Measurements from ENCODE around the gene LARGE1.

The LARGE1 gene

GRCh38 chr22:33853200-33854097 is 66.8 kb downstream of the LARGE1 start:
- peak; percentile 47 for DNase-seq

GRCh38 chr22:33851821-33852384 is 68.4 kb downstream of the LARGE1 start:
- no peak for DNase-seq

GRCh38 chr22:33851240-33851639 is 69.0 kb downstream of the LARGE1 start:
- no peak for DNase-seq

GRCh38 chr22:33850724-33851123 is 69.6 kb downstream of the LARGE1 start:
- no peak for DNase-seq

- no peak for DNase-seq
These were observed 70.1 kb downstream of the LARGE1 start for GRCh38 chr22:33850193-33850592.

DNA sequence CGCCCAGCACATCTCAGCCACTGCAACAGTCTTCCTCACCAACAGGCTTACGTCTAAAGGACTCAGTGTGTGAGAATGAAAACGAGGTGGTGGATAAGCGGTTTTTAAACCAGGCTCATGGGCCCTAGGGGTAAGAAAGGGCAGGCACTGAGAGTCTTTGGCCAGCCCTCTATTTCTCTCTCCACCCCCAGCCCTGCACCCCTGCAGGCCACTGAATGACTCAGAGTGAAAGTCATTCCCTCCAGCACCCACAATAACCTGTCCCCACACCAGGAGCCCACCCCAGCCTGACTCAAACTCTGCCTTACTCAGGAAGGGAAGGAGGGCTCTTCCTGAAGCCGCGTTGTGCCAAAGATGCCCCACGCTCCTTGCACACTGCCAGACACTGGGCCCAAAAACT is 72.0 kb downstream of the LARGE1 start:
- DNase-seq = no peak

GRCh38 chr22:33844273-33844672 is 76.0 kb downstream of the LARGE1 start:
- no peak for DNase-seq

GRCh38 chr22:33842421-33843094 is 77.7 kb downstream of the LARGE1 start:
- DNase-seq = no peak

DNA sequence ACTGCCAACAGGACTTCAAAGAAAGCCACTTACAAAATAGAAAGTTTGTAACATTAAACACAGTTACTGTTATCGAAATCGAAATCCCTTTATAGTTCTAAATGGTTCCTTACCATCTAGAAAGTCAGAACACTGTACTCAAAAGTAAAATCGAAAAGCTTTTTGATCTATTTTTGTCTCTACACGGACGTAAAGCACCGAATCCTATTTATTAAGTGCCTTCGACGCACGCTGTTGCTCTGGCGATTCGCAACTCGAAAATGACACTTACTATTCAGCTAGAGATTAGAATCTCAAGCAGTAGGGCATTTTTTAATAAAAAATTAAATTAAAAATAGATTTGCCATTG is 78.3 kb downstream of the LARGE1 start:
- DNase-seq = no peak

- DNase-seq = no peak
These were observed 78.8 kb downstream of the LARGE1 start for GRCh38 chr22:33841281-33842005.

GRCh38 chr22:33838644-33839043 is 81.6 kb downstream of the LARGE1 start:
- DNase-seq = no peak

DNA sequence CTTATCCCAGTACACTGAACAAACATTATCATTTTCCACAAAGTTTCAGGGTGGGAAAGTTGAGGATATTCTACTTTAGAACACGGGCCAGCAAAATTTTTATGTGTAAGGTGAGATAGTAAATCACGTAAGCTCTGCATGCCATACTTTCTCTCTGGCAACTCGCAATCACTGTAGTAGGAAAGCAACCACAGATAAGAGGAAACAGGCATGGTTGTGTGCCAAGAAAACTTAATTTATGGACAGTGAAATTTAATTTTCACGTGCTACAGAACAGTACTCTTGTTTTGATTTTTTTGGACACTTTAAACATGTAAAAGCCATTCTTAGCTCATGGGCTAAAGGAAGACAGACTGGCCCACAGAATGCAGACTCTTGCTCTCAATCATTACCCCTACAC is 82.5 kb downstream of the LARGE1 start:
- no peak for DNase-seq

DNA sequence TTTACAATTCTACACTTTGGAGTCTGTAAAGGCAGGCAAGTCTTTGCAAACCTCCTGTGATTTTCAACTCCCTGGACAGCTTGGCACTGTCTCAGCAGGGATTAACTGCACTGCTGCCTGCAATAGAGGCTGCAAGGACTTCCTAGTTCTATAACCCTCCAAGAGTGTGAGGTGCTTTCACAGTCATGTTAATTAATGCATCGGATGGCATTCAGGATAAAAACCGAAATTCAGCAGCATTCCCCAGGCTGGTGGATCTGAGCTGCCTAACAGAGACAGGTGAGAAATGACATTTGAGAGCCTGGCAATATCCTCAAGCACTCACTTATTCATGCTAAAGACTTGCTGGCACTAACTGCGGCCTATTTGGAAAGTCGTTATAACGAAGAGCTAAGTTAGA is 85.0 kb downstream of the LARGE1 start:
- no peak for DNase-seq

DNA sequence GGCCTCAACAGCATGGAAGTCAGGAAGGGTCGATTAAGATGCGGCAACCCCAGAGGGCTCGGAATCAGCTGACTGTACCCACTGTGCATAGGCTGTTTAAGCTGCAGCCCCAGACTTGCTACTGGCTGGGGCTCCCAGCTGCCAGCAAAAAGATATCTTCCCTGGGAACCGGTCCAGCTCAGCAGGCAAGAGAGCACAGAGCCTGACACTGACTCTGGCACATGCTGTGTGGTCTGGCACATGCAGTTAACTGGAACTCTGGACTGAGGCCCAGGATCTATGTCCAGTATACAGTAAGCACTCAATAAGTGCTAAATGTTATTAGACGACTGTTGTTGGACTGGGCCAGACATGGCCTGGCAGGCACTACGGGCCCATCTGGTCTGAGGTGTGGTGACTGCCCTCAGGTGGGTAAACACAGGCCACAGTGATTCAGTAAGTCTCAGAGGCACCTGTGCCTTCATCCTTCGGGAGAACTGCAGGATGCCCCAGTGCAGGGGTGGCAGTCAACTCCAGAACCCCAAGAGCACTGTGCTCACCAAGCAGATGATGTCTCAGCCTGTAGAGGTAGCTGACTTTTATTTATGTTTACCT is 87.6 kb downstream of the LARGE1 start:
- DNase-seq = no peak

DNA sequence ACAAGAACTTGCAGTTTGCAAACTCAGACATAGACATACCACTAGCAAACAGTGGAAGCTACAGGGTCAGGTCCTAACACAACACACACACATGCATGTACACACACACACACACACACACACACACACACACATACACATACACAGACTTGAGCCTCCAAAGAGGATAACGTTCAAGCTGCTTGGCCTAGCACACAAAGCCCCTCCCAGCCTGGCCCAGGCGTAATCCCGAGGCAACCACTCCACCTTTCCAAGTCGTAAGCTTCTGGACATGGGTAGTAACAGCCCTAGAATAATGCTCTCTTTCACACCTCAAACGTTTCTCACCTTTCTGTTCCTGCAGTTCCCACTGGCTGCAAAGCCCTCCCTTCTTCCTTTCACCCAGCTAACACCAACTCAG is 88.6 kb downstream of the LARGE1 start:
- DNase-seq = no peak

DNA sequence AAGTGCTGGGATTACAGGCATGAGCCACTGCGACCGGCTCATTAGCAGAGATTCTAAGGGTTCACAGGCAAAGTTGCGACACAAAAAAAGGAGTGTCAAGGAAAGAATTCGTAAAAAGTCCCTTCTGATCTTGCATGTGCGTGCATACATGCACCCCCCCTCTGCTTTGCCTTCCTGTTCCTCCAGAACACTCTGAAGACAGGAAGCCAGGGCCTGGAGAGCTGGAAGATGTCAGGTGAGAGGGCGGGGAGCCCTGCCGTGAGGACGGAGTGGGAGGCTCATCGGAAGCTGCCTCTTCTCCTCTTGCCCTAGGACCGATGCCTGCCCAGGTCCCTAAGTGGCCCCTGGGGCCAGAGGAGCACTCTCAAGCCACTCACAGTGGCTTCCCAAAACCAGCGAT is 89.1 kb downstream of the LARGE1 start:
- no peak for DNase-seq

GRCh38 chr22:33829546-33830280 is 90.6 kb downstream of the LARGE1 start:
- DNase-seq = peak; percentile 17

DNA sequence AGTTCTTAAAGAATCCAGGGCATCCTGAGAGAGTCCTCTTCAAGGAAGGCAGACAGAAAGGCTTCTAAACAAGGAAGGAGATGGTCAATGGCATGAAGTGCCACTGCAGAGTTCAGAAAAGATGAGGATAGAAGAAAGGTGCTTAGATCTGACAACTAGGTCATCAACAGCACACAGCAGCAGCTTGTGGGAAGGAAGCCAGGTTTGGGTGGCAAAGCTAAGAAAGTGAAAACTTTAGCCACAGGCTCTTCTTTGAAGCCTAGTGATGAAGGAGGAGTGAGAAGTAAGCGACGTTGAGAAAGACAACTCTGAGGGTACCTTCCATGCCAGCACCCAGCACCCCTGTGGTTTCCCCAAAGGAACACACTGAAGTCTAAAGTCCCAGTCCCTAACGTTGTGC is 92.0 kb downstream of the LARGE1 start:
- DNase-seq = no peak

DNA sequence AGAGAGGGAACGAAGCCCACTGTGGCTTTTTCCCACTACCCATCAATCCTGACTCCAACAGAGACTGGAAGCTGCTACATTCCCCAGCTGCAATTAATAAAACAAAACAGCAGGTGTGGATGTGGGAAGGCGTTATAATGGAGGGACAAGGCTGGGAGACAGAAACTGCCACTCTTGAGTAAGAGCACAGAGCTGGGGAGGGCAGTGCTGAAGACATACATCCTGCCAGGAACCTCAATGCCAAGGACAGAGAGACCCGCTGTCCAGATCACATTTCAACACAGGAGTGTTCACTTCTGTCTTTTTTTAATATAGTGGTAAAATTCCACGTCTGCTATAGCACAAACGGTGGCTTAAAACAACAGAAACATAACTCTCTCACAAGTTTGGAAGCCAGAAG is 94.5 kb downstream of the LARGE1 start:
- no peak for DNase-seq

DNA sequence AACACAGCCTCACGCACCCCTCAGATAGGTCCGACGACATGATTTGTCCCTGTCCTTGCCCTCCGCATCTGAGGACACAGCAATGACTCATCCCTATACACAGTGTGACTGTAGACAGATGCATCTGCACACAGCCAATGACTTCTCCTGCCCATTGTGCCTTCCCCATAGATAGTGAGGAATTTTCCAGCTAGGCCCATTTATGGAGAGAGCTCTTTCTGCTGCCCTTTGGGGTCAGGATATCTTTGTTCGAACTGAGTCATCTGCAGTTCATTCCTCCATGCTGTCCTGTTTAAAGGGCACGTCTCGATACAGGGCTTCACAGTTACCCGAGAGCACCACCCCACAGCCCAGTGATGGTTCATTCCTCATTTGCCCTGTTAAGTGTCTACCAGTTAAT is 96.7 kb downstream of the LARGE1 start:
- no peak for DNase-seq

DNA sequence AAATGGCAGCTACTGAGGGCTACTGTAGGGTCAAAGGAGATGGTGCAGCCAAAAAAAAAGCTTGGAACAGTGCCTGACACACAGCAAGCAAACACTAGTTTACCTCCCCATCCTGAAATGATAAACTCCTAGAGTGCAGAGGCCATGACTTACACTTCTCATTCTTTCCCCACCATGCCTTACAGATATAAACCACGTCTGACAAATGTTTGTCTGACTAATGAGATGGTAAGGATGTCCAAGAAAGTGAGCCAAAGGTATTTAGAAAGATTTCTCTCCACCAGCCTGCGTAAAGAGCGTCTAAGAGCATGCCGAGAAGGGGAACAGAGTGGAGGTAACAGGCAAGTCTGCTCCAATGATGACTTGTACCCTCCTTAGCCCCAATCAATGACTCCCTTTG is 99.0 kb downstream of the LARGE1 start:
- DNase-seq = no peak

DNA sequence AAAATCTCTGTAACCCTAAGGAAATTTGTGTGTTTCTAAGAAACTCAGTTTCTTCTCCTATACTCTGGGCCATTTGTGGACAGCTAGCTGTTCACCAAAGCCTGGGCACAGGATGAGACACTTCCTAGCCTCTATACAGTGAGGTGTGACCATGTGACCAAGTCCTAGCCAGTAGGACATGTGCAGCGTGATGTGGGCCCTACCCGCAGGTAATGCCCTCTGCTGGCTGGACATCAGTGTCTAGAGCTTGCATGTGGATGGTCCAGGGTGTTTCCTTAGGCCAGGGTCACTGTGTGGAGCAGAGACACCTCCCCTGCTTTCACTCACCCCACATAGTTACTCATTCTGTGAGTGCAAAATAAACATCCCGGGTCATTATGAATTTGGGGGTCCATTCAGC is 100.5 kb downstream of the LARGE1 start:
- no peak for DNase-seq
